GM12878 (cell line): ENCODE results near the gene SMC1B. TPM values are rescaled to one million over a fixed set of nuclear protein-coding genes. Genes with fewer than 3 reads are reported as not detected.

Experiments
- BCLAF1 ChIP-seq: fragments of 450-650 bp; IDR thresholded peaks from 2 replicates; pipeline ENCODE4 v1.6.1; 2017; ENCODE audit warnings: antibody characterized with exemption, mild to moderate bottlenecking, moderate library complexity
- CBX5 ChIP-seq: sonication (generic); IDR thresholded peaks from 2 replicates; pipeline ENCODE4 v1.6.1; 2016; ENCODE audit warnings: low read depth, moderate library complexity, mild to moderate bottlenecking, inconsistent platforms
- CHD4 ChIP-seq: fragments of 200-600 bp; sonication (generic); IDR thresholded peaks from 2 replicates; pipeline ENCODE4 v1.6.1; 2016; ENCODE audit warnings: mild to moderate bottlenecking
- CTCF ChIP-seq, 3 experiments: IDR thresholded peaks in 2 of 3; conservative IDR thresholded peaks in 1 of 3; 2 replicates each; pipeline ENCODE4 v1.5.1; 2011; ENCODE audit warnings: low read depth in 3 of 3, low read length in 3 of 3, mild to moderate bottlenecking in 3 of 3, control low read depth in 2 of 3, moderate library complexity in 2 of 3, inconsistent platforms in 1 of 3, mixed read lengths in 1 of 3; ENCODE audit not compliant: control insufficient read depth in 2 of 3, insufficient read depth in 1 of 3; ENCODE audit errors: extremely low read depth in 1 of 3
- EP300 ChIP-seq, 2 experiments: fragments of 150-350 bp in 1 of 2; IDR thresholded peaks; 2 replicates each; pipeline ENCODE4 v1.6.1; 2011 to 2012; ENCODE audit warnings: low read depth in 2 of 2, low read length in 2 of 2, borderline replicate concordance in 1 of 2, improper control_type of control experiment in 1 of 2, inconsistent platforms in 1 of 2; ENCODE audit not compliant: control insufficient read depth in 1 of 2
- ETV6 ChIP-seq, 2 experiments: fragments of 450-650 bp in 1 of 2; IDR thresholded peaks in 1 of 2; conservative IDR thresholded peaks in 1 of 2; 2 replicates each; pipeline ENCODE4 v1.6.1; 2014; ENCODE audit warnings: antibody characterized with exemption in 1 of 2, borderline replicate concordance in 1 of 2, low read depth in 1 of 2, mild to moderate bottlenecking in 1 of 2, moderate library complexity in 1 of 2
- EZH2 ChIP-seq: IDR thresholded peaks from 2 replicates; pipeline ENCODE4 v1.6.1; 2012; ENCODE audit warnings: low read depth, mild to moderate bottlenecking, control low read depth, inconsistent platforms, low read length, borderline replicate concordance; ENCODE audit not compliant: control insufficient read depth
- HDGF ChIP-seq: fragments of 450-650 bp; IDR thresholded peaks from 2 replicates; pipeline ENCODE4 v1.6.1; 2016; ENCODE audit warnings: antibody characterized with exemption
- HSF1 ChIP-seq: fragments of 150-350 bp; IDR thresholded peaks from 2 replicates; pipeline ENCODE4 v1.6.1; 2014; ENCODE audit warnings: mild to moderate bottlenecking, low read depth, low read length
- IKZF1 ChIP-seq: fragments of 450-650 bp; conservative IDR thresholded peaks from 2 replicates; pipeline ENCODE4 v1.6.1; 2017; ENCODE audit warnings: antibody characterized with exemption, mild to moderate bottlenecking
- IRF3 ChIP-seq: fragments of 450-650 bp; IDR thresholded peaks from 2 replicates; pipeline ENCODE4 v1.6.1; 2014; ENCODE audit warnings: mild to moderate bottlenecking
- IRF4 ChIP-seq: IDR thresholded peaks from 2 replicates; pipeline ENCODE4 v1.6.1; 2011; ENCODE audit warnings: low read depth, low read length
- MYB ChIP-seq: fragments of 150-350 bp; IDR thresholded peaks from 2 replicates; pipeline ENCODE4 v1.6.1; 2014; ENCODE audit warnings: mild to moderate bottlenecking, low read depth, low read length, borderline replicate concordance
- NBN ChIP-seq: fragments of 450-650 bp; IDR thresholded peaks from 2 replicates; pipeline ENCODE4 v1.6.1; 2016
- NR2F1 ChIP-seq: fragments of 450-650 bp; conservative IDR thresholded peaks from 2 replicates; pipeline ENCODE4 v1.6.1; 2017; ENCODE audit warnings: mild to moderate bottlenecking
- POU2F2 ChIP-seq: IDR thresholded peaks from 3 replicates; pipeline ENCODE4 v1.6.1; 2011; ENCODE audit warnings: low read depth, mild to moderate bottlenecking, low read length, borderline replicate concordance
- RAD21 ChIP-seq: IDR thresholded peaks from 2 replicates; pipeline ENCODE4 v1.6.1; 2011; ENCODE audit warnings: mild to moderate bottlenecking, low read depth, low read length, moderate library complexity; ENCODE audit not compliant: insufficient read depth
- RUNX3 ChIP-seq: IDR thresholded peaks from 2 replicates; pipeline ENCODE4 v1.6.1; 2012; ENCODE audit warnings: low read length, inconsistent platforms
- SP1 ChIP-seq: IDR thresholded peaks from one replicate; pipeline ENCODE4 v1.6.1; 2011; ENCODE audit warnings: low read depth, low read length
- TCF3 ChIP-seq: IDR thresholded peaks from 2 replicates; pipeline ENCODE4 v1.6.1; 2012; ENCODE audit warnings: low read depth, mild to moderate bottlenecking, low read length, borderline replicate concordance; ENCODE audit not compliant: insufficient read depth
- ZNF274 ChIP-seq: IDR thresholded peaks from one replicate; pipeline ENCODE4 v1.8.0; 2011; ENCODE audit not compliant: insufficient read length, insufficient read depth
- polyA plus RNA-seq, 11 experiments: library from polyadenylated mRNA; depleted of rRNA in 4 of 11; unstranded in 6 of 11; stranded (reverse) in 5 of 11; fragments of >200 nt; fragmentation: Nextera tagmentation in 4 of 11; fragmentation: Illumina TruSeq in 1 of 11; extraction: Ambion mirVana in 4 of 11; extraction: Trizol in 1 of 11; gene quantifications; 1 replicate in 1 of 11; 2 replicates in 10 of 11; pipeline versions ENCODE4 v1.2.1 to v1.2.3, GENCODE V29; 2011 to 2016; ENCODE audit warnings: inconsistent platforms in 2 of 11, missing spikeins in 2 of 11, low read depth in 1 of 11
- total RNA-seq, 4 experiments: library from RNA; depleted of rRNA in 3 of 4; stranded (reverse); fragments of >200 nt in 3 of 4; fragmentation: Illumina TruSeq in 1 of 4; extraction: Trizol in 1 of 4; gene quantifications; 2 replicates each; pipeline versions ENCODE4 v1.2.1 to v1.2.3, GENCODE V29; 2013 to 2021

Gene SMC1B
- total and polyA plus RNA-seq, 10 of the 15 experiments (the other 5 are each of a cell fraction or from before 2014, with no cell fraction given), result not detected

GRCh38 chr22:45309422-45310227, 103.8 kb downstream of the SMC1B start, which contains the start of gene FAM118A (continued):
- no peak for TF ChIP-seq IRF3
- no peak for TF ChIP-seq IRF4
- TF ChIP-seq EZH2, result no peak
- no peak for TF ChIP-seq RAD21
- TF ChIP-seq CHD4, result no peak
- TF ChIP-seq HSF1, result no peak
- peak in 1 of 3 experiments; percentile 10; a peak in 1 of 6 replicates for TF ChIP-seq CTCF (IDR thresholded peaks at IDR 0.05 in 2 of 3, conservative IDR thresholded peaks at IDR 0.05 in 1 of 3; ENCODE audit: control insufficient read depth in 2 of 3, extremely low read depth in 1 of 3, insufficient read depth in 1 of 3, low read depth in 3 of 3, low read length in 3 of 3)
- no peak for TF ChIP-seq ZNF274
- TF ChIP-seq BCLAF1, result no peak
- TF ChIP-seq POU2F2, result no peak
- peak; percentile 63 for TF ChIP-seq RUNX3
- TF ChIP-seq NR2F1, result peak; percentile 44; the same call in 1 of the 2 replicates
- TF ChIP-seq ETV6 (conservative IDR thresholded peaks at IDR 0.05 in 1 of 2, IDR thresholded peaks at IDR 0.05 in 1 of 2; ENCODE audit: borderline replicate concordance in 1 of 2, low read depth in 1 of 2), result no peak
- no peak for TF ChIP-seq CBX5
- TF ChIP-seq EP300 (IDR thresholded peaks at IDR 0.05; ENCODE audit: borderline replicate concordance in 1 of 2, control insufficient read depth in 1 of 2, low read depth in 2 of 2, low read length in 2 of 2), result no peak
- TF ChIP-seq TCF3, result peak; percentile 55; the same call in 1 of the 2 replicates
- TF ChIP-seq MYB, result no peak
- peak; percentile 56 for TF ChIP-seq IKZF1
- TF ChIP-seq SP1, result peak; percentile 73
- TF ChIP-seq HDGF, result peak; percentile 85
- TF ChIP-seq NBN, result peak; percentile 76
